Uterus (tissue), 4 donors: ENCODE measurements around the gene MYO1D. TPM values are rescaled to one million over a fixed set of nuclear protein-coding genes. Genes with fewer than 3 reads are reported as not detected.

Experiments
- DNase-seq, 2 donors: peaks; one replicate each; pipeline ENCODE4 v3.0.0-alpha.2; 2019 to 2020
- H3K27ac ChIP-seq, 2 donors: fragments of 200-600 bp; sonication (generic); 1 replicate in 1 of 2; 2 replicates in 1 of 2; pipeline ENCODE4 v1.5.1; 2016 to 2018
- H3K27me3 ChIP-seq, 2 donors: fragments of 200-600 bp; sonication (generic); one replicate each; pipeline ENCODE4 v1.5.1; 2018 to 2019; ENCODE audit warnings: control low read depth in 1 of 2
- H3K36me3 ChIP-seq, 2 donors: fragments of 200-600 bp; sonication (generic); one replicate each; pipeline ENCODE4 v1.5.1; 2019; ENCODE audit warnings: control low read depth in 1 of 2
- H3K4me1 ChIP-seq, 2 donors: fragments of 200-600 bp; sonication (generic); one replicate each; pipeline ENCODE4 v1.5.1; 2018 to 2019; ENCODE audit warnings: control low read depth in 1 of 2
- H3K4me3 ChIP-seq, 2 donors: fragments of 200-600 bp; sonication (generic); 1 replicate in 1 of 2; 2 replicates in 1 of 2; pipeline ENCODE4 v1.5.1; 2018 to 2019; ENCODE audit warnings: mild to moderate bottlenecking in 1 of 2
- H3K9me3 ChIP-seq, 2 donors: fragments of 200-600 bp; sonication (generic); one replicate each; pipeline ENCODE4 v1.5.1; 2019; ENCODE audit warnings: control low read depth in 1 of 2
- CTCF ChIP-seq, 4 experiments: fragments of 200-600 bp in 2 of 4; fragments of 450-650 bp in 2 of 4; sonication (generic) in 2 of 4; IDR thresholded peaks; one replicate each; pipeline ENCODE4 v1.5.1; 2016 to 2019; ENCODE audit warnings: antibody characterized with exemption in 4 of 4, mild to moderate bottlenecking in 2 of 4, moderate library complexity in 1 of 4
- POLR2A ChIP-seq, 2 donors: fragments of 450-650 bp; IDR thresholded peaks; one replicate each; pipeline ENCODE4 v1.6.1; 2016; ENCODE audit warnings: antibody characterized with exemption in 2 of 2, mild to moderate bottlenecking in 1 of 2, moderate library complexity in 1 of 2
- intact Hi-C: fragments of 100-400 bp; cut with DNase I; formaldehyde crosslinking; loops from one replicate; pipeline ENCODE4 v1.15.1; 2023; ENCODE audit warnings: low total_unique reads
- total RNA-seq, 4 donors: library from RNA; depleted of rRNA in 3 of 4; stranded (reverse); fragments of >200 nt in 3 of 4; gene quantifications; one replicate each; pipeline versions ENCODE4 v1.1.0 to v1.2.4, GENCODE V29; 2014 to 2023
- donor health status: DM: yes; HTN: yes; CAD: no.

The MYO1D gene
- total RNA-seq, 4 donors from 2014 or later = 20.4 to 55.2 (median 30.6) TPM

GRCh38 chr17:32523827-32524552 lies 352.9 kb downstream of the MYO1D start:
- no peaks in the 10 kb centered on the region for H3K27me3 ChIP-seq
- DNase-seq = no peak
- H3K4me1 ChIP-seq = no peaks in the 10 kb centered on the region
- TF ChIP-seq POLR2A (IDR thresholded peaks at IDR 0.05) = no peak
- TF ChIP-seq CTCF (IDR thresholded peaks at IDR 0.05) = no peak
- no peaks in the 10 kb centered on the region for H3K36me3 ChIP-seq
- intact Hi-C loops = no loop called here
- H3K9me3 ChIP-seq = no peaks in the 10 kb centered on the region
- H3K4me3 ChIP-seq = no peak overlapping the region
- H3K27ac ChIP-seq = no peak overlapping the region

GRCh38 chr17:32523017-32523680 lies 353.8 kb downstream of the MYO1D start:
- TF ChIP-seq POLR2A (IDR thresholded peaks at IDR 0.05) (no peak), CTCF (IDR thresholded peaks at IDR 0.05) (no peak)
- H3K9me3 ChIP-seq = no peaks in the 10 kb centered on the region
- H3K27me3 ChIP-seq = no peaks in the 10 kb centered on the region
- H3K4me3 ChIP-seq = no peak overlapping the region
- H3K36me3 ChIP-seq = no peaks in the 10 kb centered on the region
- no peaks in the 10 kb centered on the region for H3K4me1 ChIP-seq
- no peak for DNase-seq
- no peak overlapping the region for H3K27ac ChIP-seq
- intact Hi-C loops = no loop called here

- DNase-seq = no peak
- H3K36me3 ChIP-seq = no peaks in the 10 kb centered on the region
- H3K27ac ChIP-seq = no peak overlapping the region
- intact Hi-C loops = no loop called here
- no peak overlapping the region for H3K4me3 ChIP-seq
- TF ChIP-seq CTCF (IDR thresholded peaks at IDR 0.05) (no peak), POLR2A (IDR thresholded peaks at IDR 0.05) (no peak)
- no peaks in the 10 kb centered on the region for H3K4me1 ChIP-seq
- no peaks in the 10 kb centered on the region for H3K27me3 ChIP-seq
- H3K9me3 ChIP-seq = no peaks in the 10 kb centered on the region
These were observed 356.1 kb downstream of the MYO1D start for GRCh38 chr17:32520737-32521404.

GRCh38 chr17:32520104-32520701 lies 356.7 kb downstream of the MYO1D start:
- peak overlapping the region; percentile 39 to 40 for H3K4me3 ChIP-seq
- no peak for DNase-seq
- no peaks in the 10 kb centered on the region for H3K27me3 ChIP-seq

More at GRCh38 chr17:32520104-32520701, 356.7 kb downstream of the MYO1D start:
- intact Hi-C loops = no loop called here
- no peaks in the 10 kb centered on the region for H3K9me3 ChIP-seq
- H3K36me3 ChIP-seq = no peaks in the 10 kb centered on the region
- no peaks in the 10 kb centered on the region for H3K4me1 ChIP-seq
- H3K27ac ChIP-seq = peak overlapping the region in 1 of 2 donors; percentile 11
- TF ChIP-seq CTCF (IDR thresholded peaks at IDR 0.05) = no peak
- TF ChIP-seq POLR2A (IDR thresholded peaks at IDR 0.05) = no peak
